Measurements from ENCODE around the gene MIEF2.

The MIEF2 gene

GRCh38 chr17:18258356-18259038 lies 2.0 kb upstream of the MIEF2 start, which contains the start of gene FLII:
Gene FLII (minus strand): TSS chr17:18258738. CDS start chr17:18258690, 48 bp downstream.
- Histone ChIP-seq H3K23ac (ENCODE audit: low read depth, low read length, poor library complexity) (peak within 1 kb of the TSS; percentile 93), H3K9me3 (replicated peaks in 1 of 2; ENCODE audit: control insufficient read depth in 2 of 2, insufficient read depth in 1 of 2, low read depth in 1 of 2, low read length in 2 of 2) (no peaks in the 10 kb centered on the region), H3K36me3 (replicated peaks in 1 of 2; ENCODE audit: control insufficient read depth in 2 of 2, insufficient read depth in 2 of 2, low read length in 2 of 2) (peaks cover 34 to 41% of the 10 kb centered on the region in 2 donors), H4K91ac (ENCODE audit: low read depth, low read length, poor library complexity) (peak within 1 kb of the TSS; percentile 85), H3K18ac (ENCODE audit: low read length) (peak within 1 kb of the TSS; percentile 95), H2BK5ac (ENCODE audit: low read length) (peak within 1 kb of the TSS; percentile 87), H3K9ac (ENCODE audit: low read depth, low read length, poor library complexity) (peak within 1 kb of the TSS; percentile 92), H2BK120ac (ENCODE audit: low read depth, low read length) (peak within 1 kb of the TSS; percentile 72), H3K4me2 (ENCODE audit: insufficient read depth, low read length, poor library complexity, severe bottlenecking) (peak within 1 kb of the TSS; percentile 87), H2BK15ac (ENCODE audit: low read length) (peak within 1 kb of the TSS; percentile 98), H3K27me3 (ENCODE audit: control insufficient read depth in 3 of 3, insufficient read depth in 3 of 3, low read depth in 1 of 3, low read length in 3 of 3) (peaks cover 0 to 2% (median 0%) of the 10 kb centered on the region in 3 experiments), H3K4ac (ENCODE audit: low read length) (no peak within 1 kb of the TSS), H3K14ac (ENCODE audit: low read length) (peak within 1 kb of the TSS; percentile 94), H3K27ac (replicated peaks; ENCODE audit: low read length) (peak within 1 kb of the TSS; percentile 85), H2BK12ac (ENCODE audit: low read length) (peak within 1 kb of the TSS; percentile 22), H2AK5ac (ENCODE audit: low read depth, low read length) (peak within 1 kb of the TSS; percentile 75), H3K4me1 (ENCODE audit: control insufficient read depth in 2 of 2, insufficient read depth in 1 of 2, low read depth in 1 of 2, low read length in 2 of 2) (peaks cover 12 to 21% of the 10 kb centered on the region in 2 donors), H3K4me3 (ENCODE audit: low read length in 2 of 2) (peak within 1 kb of the TSS; percentile 86 to 98), H3K79me1 (ENCODE audit: low read depth, low read length) (peaks cover 20% of the 10 kb centered on the region), H4K8ac (ENCODE audit: low read depth, low read length) (peak within 1 kb of the TSS; percentile 92), H2AFZ (ENCODE audit: low read length) (peak within 1 kb of the TSS; percentile 96)
- peak; percentile 63 for DNase-seq (ENCODE audit: low spot score)
- WGBS, 2 donors (ENCODE audit: extremely low coverage in 2 of 2, insufficient read length in 2 of 2, insufficient replicate concordance in 1 of 2), result no CpG with 5 or more reads among the region's 71 CpGs

GRCh38 chr17:18259621-18260331 lies 686 bp upstream of the MIEF2 start:
- Histone ChIP-seq H3K9ac (ENCODE audit: low read depth, low read length, poor library complexity) (peak overlapping the region; percentile 83), H2AFZ (ENCODE audit: low read length) (peak overlapping the region; percentile 98), H3K23ac (ENCODE audit: low read depth, low read length, poor library complexity) (peak overlapping the region; percentile 57), H3K79me1 (ENCODE audit: low read depth, low read length) (peaks cover 20% of the 10 kb centered on the region), H3K14ac (ENCODE audit: low read length) (peak overlapping the region; percentile 64), H2BK120ac (ENCODE audit: low read depth, low read length) (peak overlapping the region; percentile 72), H4K8ac (ENCODE audit: low read depth, low read length) (peak overlapping the region; percentile 89), H4K91ac (ENCODE audit: low read depth, low read length, poor library complexity) (no peak overlapping the region), H3K4me2 (ENCODE audit: insufficient read depth, low read length, poor library complexity, severe bottlenecking) (peak overlapping the region; percentile 65), H2BK15ac (ENCODE audit: low read length) (peak overlapping the region; percentile 99), H3K9me3 (replicated peaks in 1 of 2; ENCODE audit: control insufficient read depth in 2 of 2, insufficient read depth in 1 of 2, low read depth in 1 of 2, low read length in 2 of 2) (no peaks in the 10 kb centered on the region), H2BK5ac (ENCODE audit: low read length) (peak overlapping the region; percentile 98), H2AK5ac (ENCODE audit: low read depth, low read length) (peak overlapping the region; percentile 74), H3K4ac (ENCODE audit: low read length) (no peak overlapping the region), H3K27me3 (ENCODE audit: control insufficient read depth in 3 of 3, insufficient read depth in 3 of 3, low read depth in 1 of 3, low read length in 3 of 3) (peaks cover 0 to 2% (median 0%) of the 10 kb centered on the region in 3 experiments), H3K4me3 (ENCODE audit: low read length in 2 of 2) (peak overlapping the region; percentile 60 to 83), H3K18ac (ENCODE audit: low read length) (peak overlapping the region; percentile 96), H2BK12ac (ENCODE audit: low read length) (peak overlapping the region; percentile 90), H3K36me3 (replicated peaks in 1 of 2; ENCODE audit: control insufficient read depth in 2 of 2, insufficient read depth in 2 of 2, low read length in 2 of 2) (peaks cover 30 to 40% of the 10 kb centered on the region in 2 donors), H3K4me1 (ENCODE audit: control insufficient read depth in 2 of 2, insufficient read depth in 1 of 2, low read depth in 1 of 2, low read length in 2 of 2) (peaks cover 12 to 21% of the 10 kb centered on the region in 2 donors), H3K27ac (replicated peaks; ENCODE audit: low read length) (peak overlapping the region; percentile 21)
- DNase-seq (ENCODE audit: low spot score), result no peak
- no CpG with 5 or more reads among the region's 22 CpGs for WGBS, 2 donors (ENCODE audit: extremely low coverage in 2 of 2, insufficient read length in 2 of 2, insufficient replicate concordance in 1 of 2)

- H3K4me1 ChIP-seq (ENCODE audit: control insufficient read depth in 2 of 2, insufficient read depth in 1 of 2, low read depth in 1 of 2, low read length in 2 of 2), result peaks cover 12 to 21% of the 10 kb centered on the region in 2 donors
- H3K14ac ChIP-seq (ENCODE audit: low read length), result peak overlapping the region; percentile 76
- no peak overlapping the region for H4K8ac ChIP-seq (ENCODE audit: low read depth, low read length)
- no peak for DNase-seq (ENCODE audit: low spot score)
- no peak overlapping the region for H3K4ac ChIP-seq (ENCODE audit: low read length)
- H2AFZ ChIP-seq (ENCODE audit: low read length), result peak overlapping the region; percentile 98
- peak overlapping the region; percentile 83 to 93 for H3K4me3 ChIP-seq (ENCODE audit: low read length in 2 of 2)
- peak overlapping the region; percentile 99 for H3K27ac ChIP-seq (replicated peaks; ENCODE audit: low read length)
- peaks cover 24 to 36% of the 10 kb centered on the region in 2 donors for H3K36me3 ChIP-seq (replicated peaks in 1 of 2; ENCODE audit: control insufficient read depth in 2 of 2, insufficient read depth in 2 of 2, low read length in 2 of 2)
- H3K27me3 ChIP-seq (ENCODE audit: control insufficient read depth in 3 of 3, insufficient read depth in 3 of 3, low read depth in 1 of 3, low read length in 3 of 3), result peaks cover 0 to 2% (median 0%) of the 10 kb centered on the region in 3 experiments
- H3K9me3 ChIP-seq (replicated peaks in 1 of 2; ENCODE audit: control insufficient read depth in 2 of 2, insufficient read depth in 1 of 2, low read depth in 1 of 2, low read length in 2 of 2), result no peaks in the 10 kb centered on the region
- peak overlapping the region; percentile 88 for H2AK5ac ChIP-seq (ENCODE audit: low read depth, low read length)
- H2BK12ac ChIP-seq (ENCODE audit: low read length), result no peak overlapping the region
- no CpG with 5 or more reads among the region's 16 CpGs for WGBS, 2 donors (ENCODE audit: extremely low coverage in 2 of 2, insufficient read length in 2 of 2, insufficient replicate concordance in 1 of 2)
- H2BK15ac ChIP-seq (ENCODE audit: low read length), result peak overlapping the region; percentile 69
- H4K91ac ChIP-seq (ENCODE audit: low read depth, low read length, poor library complexity), result no peak overlapping the region
- H3K18ac ChIP-seq (ENCODE audit: low read length), result peak overlapping the region; percentile 90
- H2BK120ac ChIP-seq (ENCODE audit: low read depth, low read length), result no peak overlapping the region
- H3K79me1 ChIP-seq (ENCODE audit: low read depth, low read length), result peaks cover 15% of the 10 kb centered on the region
- H3K9ac ChIP-seq (ENCODE audit: low read depth, low read length, poor library complexity), result peak overlapping the region; percentile 92
- H3K4me2 ChIP-seq (ENCODE audit: insufficient read depth, low read length, poor library complexity, severe bottlenecking), result peak overlapping the region; percentile 87
- H2BK5ac ChIP-seq (ENCODE audit: low read length), result peak overlapping the region; percentile 98
- H3K23ac ChIP-seq (ENCODE audit: low read depth, low read length, poor library complexity), result peak overlapping the region; percentile 68
Measured at GRCh38 chr17:18261146-18261515, 669 bp downstream of the MIEF2 start.

- peaks cover 0 to 2% (median 0%) of the 10 kb centered on the region in 3 experiments for H3K27me3 ChIP-seq (ENCODE audit: control insufficient read depth in 3 of 3, insufficient read depth in 3 of 3, low read depth in 1 of 3, low read length in 3 of 3)
- H3K79me1 ChIP-seq (ENCODE audit: low read depth, low read length), result peaks cover 9% of the 10 kb centered on the region
- no peak overlapping the region for H3K27ac ChIP-seq (replicated peaks; ENCODE audit: low read length)
Measured at GRCh38 chr17:18261659-18262058, 1.2 kb downstream of the MIEF2 start.

More at GRCh38 chr17:18261659-18262058, 1.2 kb downstream of the MIEF2 start:
- Histone ChIP-seq H3K4me1 (ENCODE audit: control insufficient read depth in 2 of 2, insufficient read depth in 1 of 2, low read depth in 1 of 2, low read length in 2 of 2) (peaks cover 12 to 21% of the 10 kb centered on the region in 2 donors), H3K36me3 (replicated peaks in 1 of 2; ENCODE audit: control insufficient read depth in 2 of 2, insufficient read depth in 2 of 2, low read length in 2 of 2) (peaks cover 19 to 31% of the 10 kb centered on the region in 2 donors), H3K14ac (ENCODE audit: low read length) (no peak overlapping the region), H2AK5ac (ENCODE audit: low read depth, low read length) (peak overlapping the region; percentile 88), H2BK12ac (ENCODE audit: low read length) (peak overlapping the region; percentile 10), H3K23ac (ENCODE audit: low read depth, low read length, poor library complexity) (peak overlapping the region; percentile 68), H2BK5ac (ENCODE audit: low read length) (peak overlapping the region; percentile 98), H3K18ac (ENCODE audit: low read length) (peak overlapping the region; percentile 90), H2AFZ (ENCODE audit: low read length) (no peak overlapping the region), H4K8ac (ENCODE audit: low read depth, low read length) (no peak overlapping the region), H3K9ac (ENCODE audit: low read depth, low read length, poor library complexity) (peak overlapping the region; percentile 92), H4K91ac (ENCODE audit: low read depth, low read length, poor library complexity) (no peak overlapping the region), H2BK120ac (ENCODE audit: low read depth, low read length) (no peak overlapping the region), H2BK15ac (ENCODE audit: low read length) (peak overlapping the region; percentile 69), H3K4ac (ENCODE audit: low read length) (no peak overlapping the region), H3K4me3 (ENCODE audit: low read length in 2 of 2) (peak overlapping the region; percentile 83 to 93), H3K4me2 (ENCODE audit: insufficient read depth, low read length, poor library complexity, severe bottlenecking) (peak overlapping the region; percentile 87), H3K9me3 (replicated peaks in 1 of 2; ENCODE audit: control insufficient read depth in 2 of 2, insufficient read depth in 1 of 2, low read depth in 1 of 2, low read length in 2 of 2) (no peaks in the 10 kb centered on the region)
- WGBS, 2 donors (ENCODE audit: extremely low coverage in 2 of 2, insufficient read length in 2 of 2, insufficient replicate concordance in 1 of 2), result no CpG with 5 or more reads among the region's 3 CpGs
- DNase-seq (ENCODE audit: low spot score), result no peak

Data from neuronal stem cell (in vitro differentiated cells).